Activated T-cell treated with anti-CD3 and anti-CD28 coated beads, Interleukin-2, amount 50 U/mL, for 72 hours (primary cell): ENCODE results near the gene CADM2. TPM values are rescaled to one million over a fixed set of nuclear protein-coding genes. Genes with fewer than 3 reads are reported as not detected.

ENCODE experiments used
- ATAC-seq, 2 donors: fragments of 150-1000 bp; cut with Tn5 transposase; replicated peaks in 1 of 2; 2 replicates each; pipeline ENCODE4 v1.10.0; 2021; ENCODE audit warnings: moderate library complexity in 2 of 2, mild to moderate bottlenecking in 1 of 2
- DNase-seq, 2 donors: peaks; one replicate each; pipeline ENCODE4 v3.0.0; 2021 to 2022; ENCODE audit warnings: mixed read lengths in 1 of 2
- H3K27ac Mint-ChIP-seq: one replicate; pipeline ENCODE4 v1.8.0; 2022; ENCODE audit warnings: mild to moderate bottlenecking, moderate library complexity, mixed read lengths
- H3K27me3 Mint-ChIP-seq: one replicate; pipeline ENCODE4 v1.8.0; 2022; ENCODE audit warnings: low read depth, mixed read lengths
- H3K36me3 Mint-ChIP-seq, 2 donors: one replicate each; pipeline ENCODE4 v1.8.0; 2022; ENCODE audit warnings: mixed read lengths in 2 of 2, mild to moderate bottlenecking in 1 of 2; ENCODE audit not compliant: insufficient read depth in 2 of 2
- H3K4me1 Mint-ChIP-seq: one replicate; pipeline ENCODE4 v1.8.0; 2022; ENCODE audit warnings: low read depth, mixed read lengths
- H3K4me3 Mint-ChIP-seq, 2 donors: one replicate each; pipeline ENCODE4 v1.8.0; 2022; ENCODE audit warnings: mild to moderate bottlenecking in 2 of 2, mixed read lengths in 2 of 2, moderate library complexity in 2 of 2
- H3K9me3 Mint-ChIP-seq, 2 donors: one replicate each; pipeline ENCODE4 v1.8.0; 2022; ENCODE audit warnings: mixed read lengths in 2 of 2
- total RNA-seq, 2 donors: library from RNA; stranded (reverse); gene quantifications; one replicate each; pipeline ENCODE4 v1.2.3, GENCODE V29; 2022

The CADM2 gene
- total RNA-seq, 2 donors from 2014 or later, result not detected

- Mint-ChIP-seq H3K27me3 (no peaks in the 10 kb centered on the region), H3K4me1 (no peaks in the 10 kb centered on the region), H3K36me3 (no peaks in the 10 kb centered on the region), H3K9me3 (peaks cover 0 to 2% of the 10 kb centered on the region in 2 donors), H3K27ac (no peak overlapping the region), H3K4me3 (no peak overlapping the region)
- DNase-seq (no peak), ATAC-seq (no peak)
These were observed 467.3 kb downstream of the CADM2 start for GRCh38 chr3:85426121-85426520.

- Mint-ChIP-seq H3K27me3 (no peaks in the 10 kb centered on the region), H3K36me3 (no peaks in the 10 kb centered on the region), H3K9me3 (peaks cover 2 to 3% of the 10 kb centered on the region in 2 donors), H3K4me3 (no peak overlapping the region), H3K4me1 (no peaks in the 10 kb centered on the region), H3K27ac (no peak overlapping the region)
- ATAC-seq (no peak), DNase-seq (no peak)
These were observed 468.7 kb downstream of the CADM2 start for GRCh38 chr3:85427467-85427866.

GRCh38 chr3:85432081-85432480 lies 473.3 kb downstream of the CADM2 start:
- Mint-ChIP-seq H3K4me1 (no peaks in the 10 kb centered on the region), H3K36me3 (no peaks in the 10 kb centered on the region), H3K27me3 (no peaks in the 10 kb centered on the region)

GRCh38 chr3:85433319-85433718 lies 474.5 kb downstream of the CADM2 start:
- H3K4me3 Mint-ChIP-seq, result no peak overlapping the region
- H3K9me3 Mint-ChIP-seq, result peaks cover 10 to 11% of the 10 kb centered on the region in 2 donors
- H3K36me3 Mint-ChIP-seq, result no peaks in the 10 kb centered on the region
- ATAC-seq, result no peak
- DNase-seq, result no peak
- no peak overlapping the region for H3K27ac Mint-ChIP-seq
- no peaks in the 10 kb centered on the region for H3K27me3 Mint-ChIP-seq
- H3K4me1 Mint-ChIP-seq, result no peaks in the 10 kb centered on the region

More at GRCh38 chr3:85432081-85432480, 473.3 kb downstream of the CADM2 start:
- DNase-seq, result no peak
- Mint-ChIP-seq H3K9me3 (peaks cover 10 to 11% of the 10 kb centered on the region in 2 donors), H3K4me3 (no peak overlapping the region), H3K27ac (no peak overlapping the region)
- ATAC-seq, result no peak

- ATAC-seq (no peak), DNase-seq (no peak)
- no peak overlapping the region for H3K4me3 Mint-ChIP-seq
- peaks cover 0 to 4% of the 10 kb centered on the region in 2 donors for H3K9me3 Mint-ChIP-seq
- no peak overlapping the region for H3K27ac Mint-ChIP-seq
- H3K4me1 Mint-ChIP-seq, result no peaks in the 10 kb centered on the region
- no peaks in the 10 kb centered on the region for H3K27me3 Mint-ChIP-seq
- H3K36me3 Mint-ChIP-seq, result no peaks in the 10 kb centered on the region
These were observed 496.9 kb downstream of the CADM2 start for GRCh38 chr3:85455561-85456200.

GRCh38 chr3:85474241-85474640 lies 515.5 kb downstream of the CADM2 start:
- Mint-ChIP-seq H3K36me3 (no peaks in the 10 kb centered on the region), H3K27me3 (no peaks in the 10 kb centered on the region), H3K4me3 (no peak overlapping the region), H3K4me1 (no peaks in the 10 kb centered on the region), H3K27ac (no peak overlapping the region), H3K9me3 (peaks cover 3 to 4% of the 10 kb centered on the region in 2 donors)
- DNase-seq (no peak), ATAC-seq (no peak)

GRCh38 chr3:85475346-85475745 lies 516.6 kb downstream of the CADM2 start:
- Mint-ChIP-seq H3K27ac (no peak overlapping the region), H3K27me3 (no peaks in the 10 kb centered on the region), H3K9me3 (peaks cover 1% of the 10 kb centered on the region in 2 donors), H3K36me3 (no peaks in the 10 kb centered on the region), H3K4me3 (no peak overlapping the region), H3K4me1 (no peaks in the 10 kb centered on the region)
- no peak for DNase-seq
- no peak for ATAC-seq

GRCh38 chr3:85476891-85477495 lies 518.2 kb downstream of the CADM2 start:
- Mint-ChIP-seq H3K27me3 (no peaks in the 10 kb centered on the region), H3K4me3 (no peak overlapping the region), H3K4me1 (no peaks in the 10 kb centered on the region)

GRCh38 chr3:85481411-85482212 lies 522.8 kb downstream of the CADM2 start:
- no peaks in the 10 kb centered on the region for H3K27me3 Mint-ChIP-seq
- no peak for ATAC-seq
- H3K4me1 Mint-ChIP-seq, result no peaks in the 10 kb centered on the region
- no peak for DNase-seq
- H3K27ac Mint-ChIP-seq, result no peak overlapping the region
- no peak overlapping the region for H3K4me3 Mint-ChIP-seq
- H3K9me3 Mint-ChIP-seq, result peaks cover 1 to 2% of the 10 kb centered on the region in 2 donors
- no peaks in the 10 kb centered on the region for H3K36me3 Mint-ChIP-seq

More at GRCh38 chr3:85476891-85477495, 518.2 kb downstream of the CADM2 start:
- Mint-ChIP-seq H3K36me3 (no peaks in the 10 kb centered on the region), H3K27ac (no peak overlapping the region), H3K9me3 (peaks cover 1% of the 10 kb centered on the region in 2 donors)
- ATAC-seq (no peak), DNase-seq (no peak)

GRCh38 chr3:85482213-85482490 lies 523.4 kb downstream of the CADM2 start:
- Mint-ChIP-seq H3K27me3 (no peaks in the 10 kb centered on the region), H3K9me3 (peaks cover 1 to 2% of the 10 kb centered on the region in 2 donors), H3K36me3 (no peaks in the 10 kb centered on the region), H3K4me1 (no peaks in the 10 kb centered on the region), H3K27ac (no peak overlapping the region), H3K4me3 (no peak overlapping the region)
- ATAC-seq (no peak), DNase-seq (no peak)

- no peak overlapping the region for H3K4me3 Mint-ChIP-seq
- ATAC-seq, result no peak
- H3K36me3 Mint-ChIP-seq, result no peaks in the 10 kb centered on the region
- H3K27me3 Mint-ChIP-seq, result no peaks in the 10 kb centered on the region
- H3K9me3 Mint-ChIP-seq, result peaks cover 2 to 3% of the 10 kb centered on the region in 2 donors
- H3K27ac Mint-ChIP-seq, result no peak overlapping the region
- no peaks in the 10 kb centered on the region for H3K4me1 Mint-ChIP-seq
- no peak for DNase-seq
These were observed 525.2 kb downstream of the CADM2 start for GRCh38 chr3:85483986-85484385.

- peaks cover 0 to 1% of the 10 kb centered on the region in 2 donors for H3K36me3 Mint-ChIP-seq
- no peak overlapping the region for H3K27ac Mint-ChIP-seq
These were observed 528.6 kb downstream of the CADM2 start for GRCh38 chr3:85487375-85487774.

GRCh38 chr3:85495602-85496001 lies 536.8 kb downstream of the CADM2 start:
- Mint-ChIP-seq H3K27ac (no peak overlapping the region), H3K27me3 (no peaks in the 10 kb centered on the region), H3K36me3 (no peaks in the 10 kb centered on the region)

More at GRCh38 chr3:85487375-85487774, 528.6 kb downstream of the CADM2 start:
- DNase-seq (no peak), ATAC-seq (no peak)
- H3K27me3 Mint-ChIP-seq, result no peaks in the 10 kb centered on the region
- peaks cover 2% of the 10 kb centered on the region in 2 donors for H3K9me3 Mint-ChIP-seq
- H3K4me1 Mint-ChIP-seq, result no peaks in the 10 kb centered on the region
- H3K4me3 Mint-ChIP-seq, result no peak overlapping the region

More at GRCh38 chr3:85495602-85496001, 536.8 kb downstream of the CADM2 start:
- Mint-ChIP-seq H3K4me1 (no peaks in the 10 kb centered on the region), H3K4me3 (no peak overlapping the region), H3K9me3 (peaks cover 4% of the 10 kb centered on the region in 2 donors)
- no peak for ATAC-seq
- DNase-seq, result no peak
